Stimulated activated CD8-positive, alpha-beta memory T cell treated with anti-CD3 and anti-CD28 coated beads, Interleukin-4, amount 100 ng/mL, for 1 hour (primary cell): ENCODE measurements around the gene LHFPL2.

ENCODE experiments used
- DNase-seq, 2 donors: peaks; one replicate each; pipeline ENCODE4 v3.0.0-alpha.2; 2020; ENCODE audit warnings: low read depth in 2 of 2, low spot score in 1 of 2

The LHFPL2 gene

DNA sequence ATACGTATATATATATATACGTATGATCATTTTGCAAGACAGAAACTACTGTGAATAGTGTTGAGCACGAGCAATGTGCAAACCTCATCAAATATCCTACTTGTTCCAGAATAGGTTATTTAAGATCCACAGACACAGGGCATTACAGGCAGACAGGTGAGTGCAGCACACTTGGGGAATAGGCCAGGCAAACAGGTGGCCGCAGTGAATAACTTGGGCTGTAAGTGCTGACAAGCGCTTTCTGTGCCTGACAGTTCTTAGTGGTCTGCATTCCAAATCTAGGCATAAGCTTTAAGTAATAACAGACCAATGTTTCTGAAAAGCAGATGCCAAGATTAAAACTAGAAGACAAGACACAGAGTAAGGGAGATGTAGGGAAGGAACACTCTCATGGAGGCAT lies 77.9 kb downstream of the LHFPL2 start:
- no peak for DNase-seq

DNA sequence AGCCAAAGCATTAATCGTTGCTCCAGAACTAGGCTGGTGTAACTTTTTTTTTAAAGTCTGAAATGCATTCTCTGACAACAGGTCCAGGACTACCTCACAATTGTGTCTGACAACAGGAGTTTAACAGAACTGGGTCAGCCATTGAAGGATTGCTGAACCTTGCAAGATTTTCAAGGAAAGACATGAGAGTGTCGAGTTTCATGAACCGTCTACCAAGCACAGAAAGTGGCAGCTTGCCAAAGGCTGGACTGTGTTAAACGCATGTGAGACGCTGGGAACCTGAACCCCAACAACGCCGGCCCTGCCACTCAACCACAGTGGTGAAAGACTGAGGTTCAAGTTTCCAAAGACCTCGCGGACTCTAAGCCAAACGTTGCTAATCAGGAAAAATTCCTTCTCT lies 79.1 kb downstream of the LHFPL2 start:
- no peak for DNase-seq

GRCh38 chr5:78568676-78569075 lies 79.9 kb downstream of the LHFPL2 start:
- DNase-seq, result no peak

- no peak for DNase-seq
These were observed 80.4 kb downstream of the LHFPL2 start for GRCh38 chr5:78568212-78568611.

DNA sequence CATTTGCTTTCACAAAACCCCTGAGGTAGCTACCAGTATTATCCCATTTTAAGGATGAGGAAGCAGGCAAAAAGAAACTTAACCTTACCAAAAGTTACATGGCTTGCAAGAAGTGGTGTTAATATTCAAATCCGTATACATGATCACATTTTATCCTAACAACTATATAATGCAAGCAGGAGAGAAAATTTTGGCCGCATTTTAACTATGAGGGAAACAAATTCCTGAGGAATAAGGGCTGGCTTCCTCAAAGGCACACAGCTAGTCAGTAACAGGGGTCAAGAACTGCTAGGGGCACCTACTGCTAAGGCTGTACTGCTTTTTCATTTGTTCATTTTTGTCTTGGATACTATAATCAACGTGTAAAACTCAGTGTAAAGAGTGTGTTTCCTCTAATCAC lies 81.0 kb downstream of the LHFPL2 start:
- no peak for DNase-seq

GRCh38 chr5:78566747-78567425 lies 81.7 kb downstream of the LHFPL2 start:
- DNase-seq, result no peak

GRCh38 chr5:78565395-78565794 lies 83.2 kb downstream of the LHFPL2 start:
- no peak for DNase-seq

DNA sequence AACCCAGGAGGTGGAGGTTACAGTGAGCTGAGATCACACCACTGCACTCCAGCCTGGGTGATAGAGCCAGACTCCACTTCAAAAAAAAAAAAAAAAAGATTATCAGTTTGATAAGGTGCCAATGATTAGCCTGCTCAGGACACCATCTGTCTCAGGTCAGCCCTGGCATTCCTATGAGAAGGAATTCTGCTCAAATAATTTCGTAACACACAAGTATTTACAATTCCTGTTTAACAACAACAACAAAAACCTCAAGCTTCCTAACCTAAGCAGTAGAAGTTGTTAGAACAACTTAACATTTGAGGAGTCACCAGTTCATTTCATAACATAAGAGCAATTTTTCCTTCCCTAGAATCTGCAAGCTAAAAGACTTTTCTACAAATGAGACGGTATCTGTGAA lies 85.0 kb downstream of the LHFPL2 start:
- DNase-seq, result no peak

- no peak for DNase-seq
These were observed 85.8 kb downstream of the LHFPL2 start for GRCh38 chr5:78562714-78563330.

- DNase-seq, result no peak
These were observed 86.6 kb downstream of the LHFPL2 start for GRCh38 chr5:78562001-78562400.

DNA sequence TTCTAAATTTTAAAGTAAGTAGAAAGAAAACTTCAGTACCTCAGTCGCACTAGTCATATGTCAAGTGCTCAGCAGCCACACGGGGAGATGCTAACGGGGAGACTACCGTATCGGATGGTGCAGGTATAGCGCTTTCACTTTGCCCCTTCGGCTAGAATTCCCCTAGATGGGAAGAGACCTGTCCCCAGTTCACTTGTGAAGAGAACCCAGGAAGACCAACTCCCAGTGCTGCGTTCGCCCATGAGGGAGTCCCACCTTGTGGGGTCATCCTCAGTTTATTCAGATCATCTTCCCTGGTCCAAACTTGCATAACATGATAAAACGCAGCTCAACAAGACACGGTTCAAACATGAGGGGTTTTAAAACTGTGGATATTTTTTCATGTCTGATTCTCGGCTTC lies 87.3 kb downstream of the LHFPL2 start:
- no peak for DNase-seq

- no peak for DNase-seq
These were observed 88.3 kb downstream of the LHFPL2 start for GRCh38 chr5:78560000-78560855.

DNA sequence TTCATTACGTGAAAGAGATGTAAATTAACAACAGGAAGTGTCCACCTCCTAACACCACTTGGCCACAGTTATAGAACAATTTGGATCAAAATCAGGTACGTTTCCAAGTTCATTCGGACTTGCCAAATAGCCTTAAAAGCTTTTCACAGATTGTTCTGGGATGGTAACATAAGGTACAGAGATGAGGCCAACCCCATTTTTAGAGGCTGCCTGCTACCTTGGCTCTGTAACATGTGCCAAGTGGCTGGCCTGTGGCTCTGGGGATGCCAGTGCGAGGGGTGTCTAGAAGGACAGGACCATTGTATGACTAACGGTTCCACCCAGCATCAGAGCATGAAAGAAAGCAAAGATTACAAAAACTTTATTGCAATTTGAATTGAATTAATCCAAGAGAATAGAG lies 91.0 kb downstream of the LHFPL2 start:
- DNase-seq, result no peak

DNA sequence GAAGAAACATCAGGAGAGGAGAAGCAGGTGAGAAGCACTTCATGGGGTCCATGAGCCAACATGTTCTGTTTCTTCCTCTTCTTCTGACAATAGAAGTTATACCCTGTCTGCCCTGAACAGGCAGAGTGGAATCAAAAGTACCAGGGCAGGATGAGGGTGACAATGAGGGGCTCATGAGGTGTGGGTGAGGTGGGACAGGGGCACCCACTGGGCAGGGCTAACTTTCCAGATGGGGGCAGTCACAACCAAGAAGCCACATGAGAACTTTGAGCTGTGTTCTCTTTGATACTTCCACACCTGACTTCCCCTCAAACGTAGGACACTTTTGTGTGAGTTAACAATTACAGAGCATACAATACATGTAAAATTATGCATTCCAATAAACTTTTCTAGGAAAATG lies 92.7 kb downstream of the LHFPL2 start:
- DNase-seq, result no peak

- no peak for DNase-seq
These were observed 93.9 kb downstream of the LHFPL2 start for GRCh38 chr5:78554670-78555069.

- no peak for DNase-seq
These were observed 94.8 kb downstream of the LHFPL2 start for GRCh38 chr5:78553580-78554353.

- no peak for DNase-seq
These were observed 95.7 kb downstream of the LHFPL2 start for GRCh38 chr5:78552729-78553342.

GRCh38 chr5:78550891-78551290 lies 97.7 kb downstream of the LHFPL2 start:
- DNase-seq, result no peak

DNA sequence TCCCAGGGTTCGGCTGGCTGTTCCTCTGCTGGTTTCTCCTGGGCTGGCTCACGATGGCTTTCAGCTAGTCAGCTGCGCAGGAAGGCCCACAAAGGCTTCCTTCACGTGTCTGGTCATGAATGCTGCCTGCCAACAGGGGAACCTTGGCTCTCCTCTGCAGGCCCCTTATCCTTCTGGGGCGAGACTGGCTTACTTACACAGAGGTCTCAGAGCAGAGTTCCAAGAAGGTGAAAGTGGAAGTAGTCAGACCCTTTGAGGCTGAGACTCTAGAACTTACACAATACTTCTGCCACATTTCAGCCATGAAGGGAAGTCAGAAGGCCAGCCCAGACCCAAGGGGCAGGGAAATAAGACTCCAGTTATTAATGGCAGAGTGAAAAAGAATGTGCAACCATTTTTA lies 99.5 kb downstream of the LHFPL2 start:
- no peak for DNase-seq

- DNase-seq, result no peak
These were observed 100.6 kb downstream of the LHFPL2 start for GRCh38 chr5:78547731-78548615.
